Prostate gland (tissue), 2 donors: ENCODE results near the gene AFMID.

Experiments
- POLR2A ChIP-seq: fragments of 450-650 bp; IDR thresholded peaks from one replicate; pipeline ENCODE4 v1.6.1; 2016; ENCODE audit warnings: antibody characterized with exemption, mild to moderate bottlenecking
- POLR2AphosphoS5 ChIP-seq: sonication (generic); formaldehyde crosslinking; IDR thresholded peaks from one replicate; pipeline ENCODE4 v1.6.1; 2017; ENCODE audit warnings: antibody characterized with exemption
- TF ChIP-seq, protein P1 (sequence below), 4 experiments: fragments of 200-600 bp in 2 of 4; fragments of 450-650 bp in 2 of 4; sonication (generic) in 2 of 4; IDR thresholded peaks; 1 replicate in 3 of 4; 2 replicates in 1 of 4; pipeline ENCODE4 v1.5.1; 2016 to 2019; ENCODE audit warnings: antibody characterized with exemption in 4 of 4, mild to moderate bottlenecking in 2 of 4, moderate library complexity in 2 of 4

DNA sequence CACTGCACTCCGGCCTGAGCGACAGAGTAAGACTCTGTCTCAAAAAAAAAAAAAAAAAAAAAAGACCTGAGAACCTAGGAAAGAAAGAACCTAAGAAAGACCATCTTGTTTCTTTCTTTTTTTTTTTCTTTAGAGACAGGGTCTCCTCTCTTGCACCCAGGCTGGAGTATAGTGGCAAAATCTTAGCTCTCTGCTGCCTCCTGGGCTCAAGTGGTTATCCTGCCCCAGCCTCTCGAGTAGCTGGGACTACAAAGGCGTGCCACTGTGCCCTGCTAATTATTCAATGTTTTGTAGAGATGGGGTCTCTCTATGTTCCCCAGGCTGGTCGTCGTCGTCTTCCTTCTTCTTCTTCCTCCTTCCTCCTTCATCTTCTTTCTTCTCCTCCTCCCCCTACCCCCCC, 19.1 kb downstream of the AFMID start:
- TF ChIP-seq POLR2A (no peak), POLR2AphosphoS5 (no peak)
- TF ChIP-seq, protein P1, sequence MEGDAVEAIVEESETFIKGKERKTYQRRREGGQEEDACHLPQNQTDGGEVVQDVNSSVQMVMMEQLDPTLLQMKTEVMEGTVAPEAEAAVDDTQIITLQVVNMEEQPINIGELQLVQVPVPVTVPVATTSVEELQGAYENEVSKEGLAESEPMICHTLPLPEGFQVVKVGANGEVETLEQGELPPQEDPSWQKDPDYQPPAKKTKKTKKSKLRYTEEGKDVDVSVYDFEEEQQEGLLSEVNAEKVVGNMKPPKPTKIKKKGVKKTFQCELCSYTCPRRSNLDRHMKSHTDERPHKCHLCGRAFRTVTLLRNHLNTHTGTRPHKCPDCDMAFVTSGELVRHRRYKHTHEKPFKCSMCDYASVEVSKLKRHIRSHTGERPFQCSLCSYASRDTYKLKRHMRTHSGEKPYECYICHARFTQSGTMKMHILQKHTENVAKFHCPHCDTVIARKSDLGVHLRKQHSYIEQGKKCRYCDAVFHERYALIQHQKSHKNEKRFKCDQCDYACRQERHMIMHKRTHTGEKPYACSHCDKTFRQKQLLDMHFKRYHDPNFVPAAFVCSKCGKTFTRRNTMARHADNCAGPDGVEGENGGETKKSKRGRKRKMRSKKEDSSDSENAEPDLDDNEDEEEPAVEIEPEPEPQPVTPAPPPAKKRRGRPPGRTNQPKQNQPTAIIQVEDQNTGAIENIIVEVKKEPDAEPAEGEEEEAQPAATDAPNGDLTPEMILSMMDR (IDR thresholded peaks at IDR 0.05): no peak
